HCT116 (cell line): ENCODE results near the gene RPS29.

Experiments
- CEBPB ChIP-seq: IDR thresholded peaks from 2 replicates; pipeline ENCODE4 v1.6.1; 2012; ENCODE audit warnings: low read depth
- EGR1 ChIP-seq: IDR thresholded peaks from 2 replicates; pipeline ENCODE4 v1.6.1; 2012; ENCODE audit warnings: low read depth
- EZH2 ChIP-seq: fragments of 200-600 bp; sonication (generic); IDR thresholded peaks from 2 replicates; pipeline ENCODE4 v1.6.1; 2017; ENCODE audit warnings: antibody characterized with exemption, mixed run types
- EZH2phosphoT487 ChIP-seq: fragments of 200-600 bp; IDR thresholded peaks from 2 replicates; pipeline ENCODE4 v1.6.1; 2018; ENCODE audit warnings: antibody characterized with exemption, borderline replicate concordance
- POLR2A ChIP-seq: IDR thresholded peaks from 2 replicates; pipeline ENCODE4 v1.7.0; 2011; ENCODE audit warnings: borderline replicate concordance; ENCODE audit not compliant: insufficient read depth, insufficient read length; ENCODE audit errors: extremely low read depth
- POLR2AphosphoS5 ChIP-seq: IDR thresholded peaks from 2 replicates; pipeline ENCODE4 v1.6.1; 2011; ENCODE audit warnings: mild to moderate bottlenecking, low read depth, low read length, moderate library complexity
- RAD21 ChIP-seq: IDR thresholded peaks from 2 replicates; pipeline ENCODE4 v1.6.1; 2012; ENCODE audit warnings: low read depth, mild to moderate bottlenecking
- TCF7L2 ChIP-seq: IDR thresholded peaks from 2 replicates; pipeline ENCODE4 v1.7.0; 2011; ENCODE audit warnings: borderline replicate concordance, inconsistent platforms; ENCODE audit not compliant: insufficient read depth, insufficient read length; ENCODE audit errors: extremely low read depth
- YY1 ChIP-seq: IDR thresholded peaks from 2 replicates; pipeline ENCODE4 v1.6.1; 2011; ENCODE audit warnings: low read length, low read depth, moderate library complexity, mild to moderate bottlenecking; ENCODE audit not compliant: insufficient replicate concordance; ENCODE audit errors: extremely low read depth
- TF ChIP-seq, protein P1 (sequence below), 3 experiments: fragments of 200-600 bp in 1 of 3; sonication (generic) in 1 of 3; IDR thresholded peaks in 2 of 3; conservative IDR thresholded peaks in 1 of 3; 2 replicates each; pipeline ENCODE4 v1.5.1; 2012 to 2017; ENCODE audit warnings: low read depth in 2 of 3, low read length in 2 of 3, antibody characterized with exemption in 1 of 3, borderline replicate concordance in 1 of 3, control low read depth in 1 of 3, mild to moderate bottlenecking in 1 of 3, mixed read lengths in 1 of 3, mixed run types in 1 of 3, moderate library complexity in 1 of 3; ENCODE audit not compliant: insufficient read depth in 1 of 3
- TF ChIP-seq, protein P2 (sequence below): IDR thresholded peaks from 2 replicates; pipeline ENCODE4 v1.6.1; 2012; ENCODE audit warnings: low read depth
- TF ChIP-seq, protein P3 (sequence below): IDR thresholded peaks from 2 replicates; pipeline ENCODE4 v1.6.1; 2012
- TF ChIP-seq, protein P4 (sequence below): IDR thresholded peaks from 2 replicates; pipeline ENCODE4 v1.6.1; 2011; ENCODE audit warnings: mild to moderate bottlenecking, low read length, moderate library complexity; ENCODE audit not compliant: insufficient replicate concordance; ENCODE audit errors: extremely low read depth

DNA sequence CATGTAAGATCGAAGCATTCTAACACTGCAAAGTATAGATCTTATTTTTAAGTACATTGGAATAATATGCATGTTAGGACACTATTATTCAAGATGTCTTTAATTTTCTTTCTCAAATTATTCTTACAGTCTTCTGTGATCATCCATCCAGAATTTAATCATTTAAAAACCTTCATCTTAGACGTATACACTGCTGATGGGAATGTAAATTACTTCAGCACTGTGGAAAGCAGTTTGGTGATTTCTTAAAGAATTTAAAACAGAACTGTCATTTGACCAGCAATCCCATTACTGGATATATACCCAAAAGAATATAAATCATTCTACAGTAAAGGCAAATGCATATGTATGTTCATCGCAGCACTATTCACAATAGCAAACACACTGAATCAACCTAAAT lies 3.2 kb upstream of the RPS29 start:
- TF ChIP-seq, protein P1, sequence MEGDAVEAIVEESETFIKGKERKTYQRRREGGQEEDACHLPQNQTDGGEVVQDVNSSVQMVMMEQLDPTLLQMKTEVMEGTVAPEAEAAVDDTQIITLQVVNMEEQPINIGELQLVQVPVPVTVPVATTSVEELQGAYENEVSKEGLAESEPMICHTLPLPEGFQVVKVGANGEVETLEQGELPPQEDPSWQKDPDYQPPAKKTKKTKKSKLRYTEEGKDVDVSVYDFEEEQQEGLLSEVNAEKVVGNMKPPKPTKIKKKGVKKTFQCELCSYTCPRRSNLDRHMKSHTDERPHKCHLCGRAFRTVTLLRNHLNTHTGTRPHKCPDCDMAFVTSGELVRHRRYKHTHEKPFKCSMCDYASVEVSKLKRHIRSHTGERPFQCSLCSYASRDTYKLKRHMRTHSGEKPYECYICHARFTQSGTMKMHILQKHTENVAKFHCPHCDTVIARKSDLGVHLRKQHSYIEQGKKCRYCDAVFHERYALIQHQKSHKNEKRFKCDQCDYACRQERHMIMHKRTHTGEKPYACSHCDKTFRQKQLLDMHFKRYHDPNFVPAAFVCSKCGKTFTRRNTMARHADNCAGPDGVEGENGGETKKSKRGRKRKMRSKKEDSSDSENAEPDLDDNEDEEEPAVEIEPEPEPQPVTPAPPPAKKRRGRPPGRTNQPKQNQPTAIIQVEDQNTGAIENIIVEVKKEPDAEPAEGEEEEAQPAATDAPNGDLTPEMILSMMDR (IDR thresholded peaks at IDR 0.05 in 2 of 3, conservative IDR thresholded peaks at IDR 0.05 in 1 of 3; ENCODE audit: borderline replicate concordance in 1 of 3, insufficient read depth in 1 of 3, low read depth in 2 of 3, low read length in 2 of 3): no peak
- TF ChIP-seq POLR2AphosphoS5: no peak
- TF ChIP-seq TCF7L2: no peak
- TF ChIP-seq, protein P2, sequence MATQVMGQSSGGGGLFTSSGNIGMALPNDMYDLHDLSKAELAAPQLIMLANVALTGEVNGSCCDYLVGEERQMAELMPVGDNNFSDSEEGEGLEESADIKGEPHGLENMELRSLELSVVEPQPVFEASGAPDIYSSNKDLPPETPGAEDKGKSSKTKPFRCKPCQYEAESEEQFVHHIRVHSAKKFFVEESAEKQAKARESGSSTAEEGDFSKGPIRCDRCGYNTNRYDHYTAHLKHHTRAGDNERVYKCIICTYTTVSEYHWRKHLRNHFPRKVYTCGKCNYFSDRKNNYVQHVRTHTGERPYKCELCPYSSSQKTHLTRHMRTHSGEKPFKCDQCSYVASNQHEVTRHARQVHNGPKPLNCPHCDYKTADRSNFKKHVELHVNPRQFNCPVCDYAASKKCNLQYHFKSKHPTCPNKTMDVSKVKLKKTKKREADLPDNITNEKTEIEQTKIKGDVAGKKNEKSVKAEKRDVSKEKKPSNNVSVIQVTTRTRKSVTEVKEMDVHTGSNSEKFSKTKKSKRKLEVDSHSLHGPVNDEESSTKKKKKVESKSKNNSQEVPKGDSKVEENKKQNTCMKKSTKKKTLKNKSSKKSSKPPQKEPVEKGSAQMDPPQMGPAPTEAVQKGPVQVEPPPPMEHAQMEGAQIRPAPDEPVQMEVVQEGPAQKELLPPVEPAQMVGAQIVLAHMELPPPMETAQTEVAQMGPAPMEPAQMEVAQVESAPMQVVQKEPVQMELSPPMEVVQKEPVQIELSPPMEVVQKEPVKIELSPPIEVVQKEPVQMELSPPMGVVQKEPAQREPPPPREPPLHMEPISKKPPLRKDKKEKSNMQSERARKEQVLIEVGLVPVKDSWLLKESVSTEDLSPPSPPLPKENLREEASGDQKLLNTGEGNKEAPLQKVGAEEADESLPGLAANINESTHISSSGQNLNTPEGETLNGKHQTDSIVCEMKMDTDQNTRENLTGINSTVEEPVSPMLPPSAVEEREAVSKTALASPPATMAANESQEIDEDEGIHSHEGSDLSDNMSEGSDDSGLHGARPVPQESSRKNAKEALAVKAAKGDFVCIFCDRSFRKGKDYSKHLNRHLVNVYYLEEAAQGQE: no peak
- no peak for TF ChIP-seq POLR2A
- no peak for TF ChIP-seq EZH2
- no peak for TF ChIP-seq YY1
- TF ChIP-seq, protein P3, sequence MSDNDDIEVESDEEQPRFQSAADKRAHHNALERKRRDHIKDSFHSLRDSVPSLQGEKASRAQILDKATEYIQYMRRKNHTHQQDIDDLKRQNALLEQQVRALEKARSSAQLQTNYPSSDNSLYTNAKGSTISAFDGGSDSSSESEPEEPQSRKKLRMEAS: no peak
- TF ChIP-seq CEBPB: no peak
- TF ChIP-seq EZH2phosphoT487: no peak
- no peak for TF ChIP-seq RAD21
- TF ChIP-seq EGR1: no peak
- TF ChIP-seq, protein P4, sequence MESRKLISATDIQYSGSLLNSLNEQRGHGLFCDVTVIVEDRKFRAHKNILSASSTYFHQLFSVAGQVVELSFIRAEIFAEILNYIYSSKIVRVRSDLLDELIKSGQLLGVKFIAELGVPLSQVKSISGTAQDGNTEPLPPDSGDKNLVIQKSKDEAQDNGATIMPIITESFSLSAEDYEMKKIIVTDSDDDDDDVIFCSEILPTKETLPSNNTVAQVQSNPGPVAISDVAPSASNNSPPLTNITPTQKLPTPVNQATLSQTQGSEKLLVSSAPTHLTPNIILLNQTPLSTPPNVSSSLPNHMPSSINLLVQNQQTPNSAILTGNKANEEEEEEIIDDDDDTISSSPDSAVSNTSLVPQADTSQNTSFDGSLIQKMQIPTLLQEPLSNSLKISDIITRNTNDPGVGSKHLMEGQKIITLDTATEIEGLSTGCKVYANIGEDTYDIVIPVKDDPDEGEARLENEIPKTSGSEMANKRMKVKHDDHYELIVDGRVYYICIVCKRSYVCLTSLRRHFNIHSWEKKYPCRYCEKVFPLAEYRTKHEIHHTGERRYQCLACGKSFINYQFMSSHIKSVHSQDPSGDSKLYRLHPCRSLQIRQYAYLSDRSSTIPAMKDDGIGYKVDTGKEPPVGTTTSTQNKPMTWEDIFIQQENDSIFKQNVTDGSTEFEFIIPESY: no peak
